HepG2 (cell line): Measurements from ENCODE around the gene TENM3. TPM values are rescaled to one million over a fixed set of nuclear protein-coding genes. Genes with fewer than 3 reads are reported as not detected.

Experiments used
- CAMTA2 ChIP-seq: sonication (generic); formaldehyde crosslinking; IDR thresholded peaks from 2 replicates; pipeline ENCODE4 v1.4.0; 2020; ENCODE audit warnings: mild to moderate bottlenecking, missing genetic modification reagents, borderline replicate concordance
- HHEX ChIP-seq: IDR thresholded peaks from 2 replicates; pipeline ENCODE4 v1.6.1; 2016; ENCODE audit warnings: control low read depth
- ZBED4 ChIP-seq: sonication (generic); formaldehyde crosslinking; IDR thresholded peaks from 2 replicates; pipeline ENCODE4 v1.4.0; 2020; ENCODE audit warnings: missing genetic modification reagents, borderline replicate concordance
- ZBTB40 ChIP-seq, 2 experiments: fragments of 450-650 bp in 1 of 2; sonication (generic) in 1 of 2; formaldehyde crosslinking in 1 of 2; IDR thresholded peaks; 2 replicates each; pipeline versions ENCODE4 v1.6.1 to v1.8.0; 2016 to 2022; ENCODE audit warnings: antibody characterized with exemption in 1 of 2, mild to moderate bottlenecking in 1 of 2, missing genetic modification reagents in 1 of 2
- ZNF24 ChIP-seq: fragments of 450-650 bp; IDR thresholded peaks from 2 replicates; pipeline ENCODE4 v1.6.1; 2017; ENCODE audit warnings: antibody characterized with exemption, mild to moderate bottlenecking
- ZNF589 ChIP-seq: sonication (generic); formaldehyde crosslinking; conservative IDR thresholded peaks from 2 replicates; pipeline ENCODE4 v1.8.0; 2022; ENCODE audit warnings: mild to moderate bottlenecking, moderate library complexity, missing genetic modification reagents
- polyA plus RNA-seq, 8 experiments: library from polyadenylated mRNA; depleted of rRNA in 3 of 8; stranded (reverse) in 7 of 8; unstranded in 1 of 8; fragments of >200 nt; fragmentation: Illumina TruSeq in 4 of 8; extraction: Trizol in 4 of 8; gene quantifications; 2 replicates each; pipeline versions ENCODE4 v1.2.1 to v1.2.3, GENCODE V29; 2011 to 2016; ENCODE audit warnings: low read depth in 4 of 8, missing spikeins in 1 of 8, mixed read lengths in 1 of 8; ENCODE audit not compliant: insufficient read depth in 1 of 8
- total RNA-seq, 5 experiments: library from RNA; depleted of rRNA; stranded (reverse); fragments of >200 nt; fragmentation: Illumina TruSeq; extraction: Trizol; gene quantifications; 2 replicates each; pipeline ENCODE4 v1.2.3, GENCODE V29; 2016; ENCODE audit warnings: low read depth in 1 of 5
- TF ChIP-seq, protein P1 (sequence below): sonication (generic); formaldehyde crosslinking; IDR thresholded peaks from 2 replicates; pipeline ENCODE4 v1.5.0; 2020; ENCODE audit warnings: missing genetic modification reagents

Gene TENM3
- total and polyA plus RNA-seq, 2 of the 13 experiments (the other 11 are each of a cell fraction or from before 2014, with no cell fraction given), result 0.04 TPM; not detected in 1

DNA sequence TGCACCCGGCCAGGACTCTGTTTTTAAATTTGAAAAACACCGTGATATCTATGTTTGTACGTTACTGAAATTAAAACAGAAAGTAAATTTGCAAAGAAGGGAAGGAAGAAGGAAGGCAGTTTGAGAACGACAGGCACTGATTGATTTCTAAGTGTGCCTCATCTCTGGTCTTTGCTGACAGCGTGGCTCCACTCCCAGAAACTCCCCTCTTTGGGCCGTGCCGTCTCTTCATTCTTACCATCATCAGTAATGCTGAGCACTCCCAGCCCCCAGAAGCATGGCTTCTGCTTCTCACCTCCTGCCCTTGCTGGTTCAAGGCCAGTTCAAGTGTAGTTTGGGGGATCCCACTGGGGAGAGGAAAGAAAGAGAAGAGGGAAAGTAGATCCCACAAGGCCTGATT, 85.3 kb downstream of the TENM3 start (continued):
- TF ChIP-seq ZBTB40 (IDR thresholded peaks at IDR 0.05) (no peak), ZBTB40 (CRISPR knock-in tag; IDR thresholded peaks at IDR 0.05) (no peak), ZNF24 (no peak), HHEX (CRISPR knock-in tag) (no peak), CAMTA2 (CRISPR knock-in tag) (no peak), ZBED4 (CRISPR knock-in tag) (no peak), ZNF589 (CRISPR knock-in tag) (no peak)
- TF ChIP-seq, protein P1, sequence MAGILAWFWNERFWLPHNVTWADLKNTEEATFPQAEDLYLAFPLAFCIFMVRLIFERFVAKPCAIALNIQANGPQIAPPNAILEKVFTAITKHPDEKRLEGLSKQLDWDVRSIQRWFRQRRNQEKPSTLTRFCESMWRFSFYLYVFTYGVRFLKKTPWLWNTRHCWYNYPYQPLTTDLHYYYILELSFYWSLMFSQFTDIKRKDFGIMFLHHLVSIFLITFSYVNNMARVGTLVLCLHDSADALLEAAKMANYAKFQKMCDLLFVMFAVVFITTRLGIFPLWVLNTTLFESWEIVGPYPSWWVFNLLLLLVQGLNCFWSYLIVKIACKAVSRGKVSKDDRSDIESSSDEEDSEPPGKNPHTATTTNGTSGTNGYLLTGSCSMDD, result no peak
- TF ChIP-seq, all 625 proteins: peak for 0
